NCI-H748 treated with DMSO at 0.1 percent for 48 hours (cell line): Measurements from ENCODE around the gene SLC30A5.
"Not testable (repeated sequence)": the region's sequence is repeated elsewhere in the genome, so short reads cannot be mapped to it uniquely, and the experiment has no call there.

ENCODE experiments used
- DNase-seq: peaks from one replicate; lab custom pipeline; 2025; lab: John Stamatoyannopoulos, UW

SLC30A5 gene

DNA sequence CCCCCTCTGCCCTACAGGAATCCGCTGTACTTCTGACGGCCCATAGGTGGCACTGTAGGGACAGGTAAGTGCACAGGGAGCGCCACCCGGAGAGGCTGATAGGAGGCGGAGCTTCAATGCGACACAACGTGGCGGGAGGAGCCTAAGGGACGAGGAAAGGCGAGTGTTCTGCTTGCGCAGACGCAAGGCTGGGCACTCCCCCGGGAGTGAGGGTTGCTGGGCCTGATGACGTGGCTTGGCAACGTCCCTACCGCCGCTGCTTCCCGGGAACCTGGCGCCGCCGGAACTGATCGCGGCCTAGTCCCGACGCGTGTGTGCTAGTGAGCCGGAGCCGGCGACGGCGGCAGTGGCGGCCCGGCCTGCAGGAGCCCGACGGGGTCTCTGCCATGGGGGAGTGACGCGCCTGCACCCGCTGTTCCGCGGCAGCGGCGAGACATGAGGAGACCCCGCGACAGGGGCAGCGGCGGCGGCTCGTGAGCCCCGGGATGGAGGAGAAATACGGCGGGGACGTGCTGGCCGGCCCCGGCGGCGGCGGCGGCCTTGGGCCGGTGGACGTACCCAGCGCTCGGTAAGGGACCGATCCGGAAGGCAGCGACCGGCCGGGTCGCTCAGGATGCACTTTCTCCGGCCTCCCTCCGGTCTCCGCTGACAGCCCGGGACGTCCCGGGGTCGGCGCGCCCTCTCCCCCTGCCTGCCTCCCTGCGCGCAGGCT lies at the start of gene SLC30A5:
TSS of gene SLC30A5 (plus strand) at position 244 of the 712 bp plus-strand sequence. CDS start at position 486, 242 bp downstream.
- peak; percentile 99 for DNase-seq

- not testable (repeated sequence) for DNase-seq
Measured at GRCh38 chr5:69045213-69045612, 48.6 kb upstream of the SLC30A5 start.

- DNase-seq: peak; percentile 25
Measured at GRCh38 chr5:69046375-69046957, 47.3 kb upstream of the SLC30A5 start.

DNA sequence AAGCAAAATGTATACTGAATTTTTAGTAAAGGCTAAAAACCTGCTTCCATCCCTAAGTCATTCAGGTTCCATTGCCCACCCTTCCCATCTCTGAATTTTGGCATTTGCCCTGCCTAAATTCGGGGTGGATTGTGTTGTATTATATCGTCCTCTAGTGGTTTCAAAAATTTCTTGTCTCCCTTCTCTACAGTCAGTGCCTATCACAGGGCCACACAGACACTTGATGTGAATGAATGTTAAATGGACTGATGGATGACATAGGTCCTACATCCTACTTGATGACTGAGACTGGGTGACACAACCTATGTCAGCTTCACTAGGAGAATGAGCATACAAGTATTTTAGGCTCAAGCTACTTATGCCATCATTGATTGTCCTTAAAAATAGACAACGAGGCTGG lies 45.6 kb upstream of the SLC30A5 start:
- DNase-seq: no peak

DNA sequence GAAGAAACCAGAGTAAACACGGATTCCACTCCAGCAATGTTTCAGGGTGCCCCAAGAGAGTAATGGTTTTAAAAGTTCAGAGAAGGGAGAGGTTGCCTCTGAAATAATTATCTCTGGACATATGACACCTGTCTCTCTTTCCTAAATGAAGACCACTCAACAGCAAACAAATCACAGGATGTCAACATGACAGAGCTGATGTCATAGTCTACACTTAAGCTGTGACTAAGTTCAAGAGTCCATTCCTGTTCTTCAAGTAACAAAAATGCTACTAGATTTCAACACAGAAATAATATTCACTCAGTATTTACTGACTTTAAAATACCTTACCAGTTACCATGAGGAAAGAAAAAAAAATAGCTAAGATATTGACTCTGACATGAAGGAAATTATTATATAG lies 44.7 kb upstream of the SLC30A5 start:
- DNase-seq: no peak

GRCh38 chr5:69049796-69050195 lies 44.0 kb upstream of the SLC30A5 start:
- no peak for DNase-seq

DNA sequence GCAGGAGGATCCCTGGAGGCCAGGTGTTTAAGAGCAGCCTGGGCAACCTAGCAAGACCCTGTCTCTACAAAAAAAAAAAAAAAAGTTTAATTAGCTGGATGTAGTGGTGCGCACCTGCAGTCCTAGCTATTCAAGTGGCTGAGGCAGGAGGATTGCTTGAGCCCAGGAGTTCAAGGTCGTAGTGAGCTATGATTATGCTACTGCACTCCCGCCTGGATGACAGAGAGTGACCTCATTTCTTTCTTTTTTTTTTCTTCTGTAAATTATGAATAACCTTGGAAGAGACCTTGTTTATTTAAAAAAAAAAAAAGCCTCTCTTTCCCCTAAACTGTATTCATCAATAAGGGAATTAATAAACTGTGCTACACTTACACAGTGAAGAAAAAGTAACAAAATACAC lies 43.6 kb upstream of the SLC30A5 start:
- DNase-seq: no peak

GRCh38 chr5:69052181-69052580 lies 41.6 kb upstream of the SLC30A5 start:
- DNase-seq: no peak

GRCh38 chr5:69074664-69075521 lies 18.9 kb upstream of the SLC30A5 start:
- no peak for DNase-seq

GRCh38 chr5:69075522-69076179 lies 18.2 kb upstream of the SLC30A5 start:
- no peak for DNase-seq

DNA sequence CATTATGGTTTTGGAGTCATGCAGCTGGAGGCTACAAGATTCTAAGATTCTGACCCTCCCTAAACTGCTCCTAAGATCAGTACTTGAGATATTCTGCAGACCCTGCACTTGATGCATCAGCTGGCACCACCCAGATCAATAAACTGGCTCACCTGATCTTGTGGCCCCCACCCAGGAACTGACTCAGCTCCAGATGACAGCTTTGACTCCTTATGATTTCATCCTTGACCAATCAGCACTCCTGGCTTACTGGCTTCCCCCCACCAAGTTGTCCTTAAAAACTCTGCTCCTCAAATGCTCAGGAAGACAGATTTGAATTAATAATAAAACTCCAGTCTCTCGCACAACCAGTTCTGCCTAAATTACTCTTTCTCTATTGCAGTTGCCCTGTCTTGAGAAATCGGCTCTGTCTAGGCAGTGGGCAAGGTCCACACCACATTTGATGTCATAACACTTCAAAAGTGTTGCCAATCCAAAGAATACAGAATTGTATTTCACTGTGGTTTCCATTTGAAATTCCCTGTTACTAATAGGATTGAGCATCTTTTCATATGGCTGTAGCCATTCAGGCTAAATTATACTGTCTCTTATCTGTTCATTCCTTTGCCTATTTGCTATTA lies 14.8 kb upstream of the SLC30A5 start:
- DNase-seq: no peak

DNA sequence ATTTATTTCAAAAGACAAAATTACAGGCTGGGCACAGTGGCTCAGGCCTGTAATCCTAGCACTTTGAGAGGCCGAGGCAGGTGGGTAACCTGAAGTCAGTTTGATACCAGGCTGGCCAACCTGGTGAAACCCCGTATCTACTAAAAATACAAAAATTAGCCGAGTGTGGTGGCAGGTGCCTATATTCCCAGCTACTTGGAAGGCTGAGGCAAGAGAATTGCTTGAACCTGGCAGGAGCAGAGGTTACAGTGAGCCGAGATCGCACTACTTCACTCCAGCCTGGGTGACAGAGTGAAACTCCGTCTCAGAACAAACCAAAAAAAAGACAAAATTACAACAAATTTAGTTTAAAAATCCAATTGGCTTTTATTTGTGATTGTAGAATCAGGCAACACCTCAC lies 14.3 kb upstream of the SLC30A5 start:
- no peak for DNase-seq

DNA sequence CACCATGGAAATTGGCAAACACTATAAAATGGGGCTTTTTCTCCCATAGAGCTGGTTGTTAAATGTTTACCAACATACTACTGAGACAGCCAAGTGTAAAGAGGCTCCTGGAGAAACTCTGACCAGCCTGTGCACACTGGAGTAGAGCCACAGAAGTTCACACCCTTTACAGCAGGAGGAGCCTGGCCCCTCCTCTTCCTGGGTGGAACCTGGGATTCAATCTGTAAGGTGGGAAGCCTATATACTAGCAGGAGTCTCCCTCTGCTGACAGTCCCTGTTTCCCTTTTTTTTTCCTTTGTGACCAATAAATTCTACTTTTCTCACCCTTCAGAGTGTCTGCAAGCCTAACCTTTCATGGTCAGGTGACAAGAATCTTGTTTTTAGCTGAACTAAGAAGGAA lies 10.4 kb upstream of the SLC30A5 start:
- peak; percentile 13 for DNase-seq

GRCh38 chr5:69084195-69084594 lies 9.6 kb upstream of the SLC30A5 start:
- no peak for DNase-seq

DNA sequence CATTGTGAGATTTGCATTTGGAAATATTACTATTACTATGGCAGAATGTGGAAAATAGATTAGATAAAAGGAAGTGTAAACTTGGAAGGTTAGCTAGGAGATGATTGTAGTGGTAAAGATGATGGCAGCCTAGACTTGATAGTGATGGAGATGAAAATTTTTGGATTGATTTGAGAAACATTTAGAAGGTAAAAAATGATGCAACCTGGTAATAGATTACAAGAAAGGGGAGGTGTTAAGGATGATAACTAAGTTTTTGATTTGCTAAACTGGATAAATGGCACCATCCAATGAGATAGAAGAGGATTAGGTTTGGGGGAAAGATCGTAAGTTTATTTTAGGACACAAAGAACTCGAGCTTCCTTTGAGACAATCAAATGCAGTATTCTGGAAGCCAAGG lies 8.9 kb upstream of the SLC30A5 start:
- DNase-seq: no peak

GRCh38 chr5:69086206-69086605 lies 7.6 kb upstream of the SLC30A5 start:
- no peak for DNase-seq

GRCh38 chr5:69088006-69088405 lies 5.8 kb upstream of the SLC30A5 start:
- not testable (repeated sequence) for DNase-seq

- no peak for DNase-seq
Measured at GRCh38 chr5:69090158-69090557, 3.7 kb upstream of the SLC30A5 start.

- no peak for DNase-seq
Measured at GRCh38 chr5:69091771-69092170, 2.0 kb upstream of the SLC30A5 start.

DNA sequence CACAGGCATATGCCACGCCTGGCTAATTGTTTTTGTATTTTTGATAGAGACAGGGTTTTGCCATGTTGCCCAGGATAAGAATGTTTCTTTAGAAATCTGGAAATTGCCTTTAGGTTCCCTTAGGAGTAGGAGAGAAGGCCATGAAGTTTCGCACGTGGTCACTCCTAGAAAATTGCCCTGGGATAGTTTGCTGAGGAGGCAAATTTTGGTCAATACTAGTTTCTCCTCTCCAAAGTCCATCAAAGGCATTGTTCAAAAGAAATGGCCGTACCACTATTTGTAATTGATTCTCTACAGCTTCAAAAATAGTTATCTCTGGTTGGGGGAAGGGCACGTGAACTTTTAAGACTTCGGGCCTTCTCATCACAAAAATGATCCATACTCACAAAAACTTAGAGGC lies 845 bp upstream of the SLC30A5 start:
- no peak for DNase-seq

DNA sequence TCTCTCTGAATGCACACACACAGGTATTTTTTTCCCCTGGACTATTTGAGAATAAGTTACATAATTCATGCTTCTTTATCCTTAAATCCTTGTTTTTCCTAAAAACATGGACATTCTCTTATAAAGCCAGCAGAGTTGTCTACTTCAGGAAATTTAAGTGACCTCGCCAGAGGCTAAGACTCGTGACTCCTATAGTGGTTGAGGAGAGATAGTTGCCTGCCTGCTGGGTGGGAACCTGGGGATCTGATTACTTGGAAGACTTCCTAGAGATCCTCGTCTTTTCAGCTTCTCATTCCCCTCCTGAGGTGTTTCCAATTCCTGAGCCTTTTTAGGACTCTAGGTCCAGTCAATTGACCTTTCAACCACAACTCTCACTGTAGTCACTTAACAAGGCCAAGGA lies 5.5 kb downstream of the SLC30A5 start:
- DNase-seq: no peak

DNA sequence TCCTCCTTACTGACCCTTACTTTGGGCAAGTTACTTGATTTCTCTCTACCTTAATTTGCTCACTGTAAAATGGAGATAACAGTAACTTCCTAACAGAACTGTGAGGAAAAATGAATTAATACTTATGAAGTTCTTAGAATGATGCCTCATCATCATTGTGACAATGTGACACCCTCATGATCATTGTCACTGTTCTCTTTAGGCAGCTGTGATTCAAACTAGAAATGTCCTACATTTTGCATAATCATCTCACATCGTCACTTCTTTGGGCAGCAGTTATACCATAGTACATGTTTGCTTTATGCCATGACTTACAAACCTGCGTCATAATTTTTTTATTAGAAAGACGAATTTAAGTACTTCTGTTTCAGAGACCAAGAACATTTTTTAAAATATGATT lies 9.7 kb downstream of the SLC30A5 start:
- DNase-seq: no peak
